IMR-90 (cell line): ENCODE data around the gene FBXL13.
"Not testable (repeated sequence)": the region's sequence is repeated elsewhere in the genome, so short reads cannot be mapped to it uniquely, and the experiment has no call there.

Source experiments
- POLR2A ChIP-seq: IDR thresholded peaks from 2 replicates; pipeline ENCODE4 v1.6.1; 2012; ENCODE audit warnings: mild to moderate bottlenecking, low read depth, low read length
- SMC3 ChIP-seq: fragments of 150-350 bp; IDR thresholded peaks from 2 replicates; pipeline ENCODE4 v1.6.1; 2016; ENCODE audit warnings: low read depth, mild to moderate bottlenecking, antibody characterized with exemption, low read length, moderate library complexity
- TF ChIP-seq, protein P1 (sequence below): fragments of 150-350 bp; IDR thresholded peaks from 2 replicates; pipeline ENCODE4 v1.6.1; 2016; ENCODE audit warnings: low read depth, mild to moderate bottlenecking, low read length, moderate library complexity, borderline replicate concordance
- TF ChIP-seq, protein P2 (sequence below): conservative IDR thresholded peaks from 2 replicates; pipeline ENCODE4 v1.5.1; 2012; ENCODE audit warnings: mild to moderate bottlenecking, low read depth, low read length, improper control_type of control experiment

DNA sequence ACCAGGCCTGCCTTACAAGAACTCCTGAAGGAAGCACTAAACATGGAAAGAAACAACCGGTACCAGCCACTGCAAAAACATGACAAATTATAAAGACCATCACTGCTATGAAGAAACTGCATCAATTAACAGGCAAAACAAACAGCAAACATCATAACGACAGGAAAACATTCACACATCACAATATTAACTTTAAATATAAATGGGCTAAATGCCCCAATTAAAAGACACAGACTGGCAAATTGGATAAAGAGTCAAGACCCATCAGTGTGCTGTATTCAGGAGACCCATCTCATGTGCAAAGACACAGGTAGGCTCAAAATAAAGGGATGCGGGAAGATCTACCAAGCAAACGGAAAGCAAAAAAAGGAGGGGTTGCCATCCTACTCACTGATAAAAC is 120.2 kb downstream of the FBXL13 start:
- TF ChIP-seq, protein P1, sequence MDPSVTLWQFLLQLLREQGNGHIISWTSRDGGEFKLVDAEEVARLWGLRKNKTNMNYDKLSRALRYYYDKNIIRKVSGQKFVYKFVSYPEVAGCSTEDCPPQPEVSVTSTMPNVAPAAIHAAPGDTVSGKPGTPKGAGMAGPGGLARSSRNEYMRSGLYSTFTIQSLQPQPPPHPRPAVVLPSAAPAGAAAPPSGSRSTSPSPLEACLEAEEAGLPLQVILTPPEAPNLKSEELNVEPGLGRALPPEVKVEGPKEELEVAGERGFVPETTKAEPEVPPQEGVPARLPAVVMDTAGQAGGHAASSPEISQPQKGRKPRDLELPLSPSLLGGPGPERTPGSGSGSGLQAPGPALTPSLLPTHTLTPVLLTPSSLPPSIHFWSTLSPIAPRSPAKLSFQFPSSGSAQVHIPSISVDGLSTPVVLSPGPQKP: not testable (repeated sequence)
- TF ChIP-seq, protein P2, sequence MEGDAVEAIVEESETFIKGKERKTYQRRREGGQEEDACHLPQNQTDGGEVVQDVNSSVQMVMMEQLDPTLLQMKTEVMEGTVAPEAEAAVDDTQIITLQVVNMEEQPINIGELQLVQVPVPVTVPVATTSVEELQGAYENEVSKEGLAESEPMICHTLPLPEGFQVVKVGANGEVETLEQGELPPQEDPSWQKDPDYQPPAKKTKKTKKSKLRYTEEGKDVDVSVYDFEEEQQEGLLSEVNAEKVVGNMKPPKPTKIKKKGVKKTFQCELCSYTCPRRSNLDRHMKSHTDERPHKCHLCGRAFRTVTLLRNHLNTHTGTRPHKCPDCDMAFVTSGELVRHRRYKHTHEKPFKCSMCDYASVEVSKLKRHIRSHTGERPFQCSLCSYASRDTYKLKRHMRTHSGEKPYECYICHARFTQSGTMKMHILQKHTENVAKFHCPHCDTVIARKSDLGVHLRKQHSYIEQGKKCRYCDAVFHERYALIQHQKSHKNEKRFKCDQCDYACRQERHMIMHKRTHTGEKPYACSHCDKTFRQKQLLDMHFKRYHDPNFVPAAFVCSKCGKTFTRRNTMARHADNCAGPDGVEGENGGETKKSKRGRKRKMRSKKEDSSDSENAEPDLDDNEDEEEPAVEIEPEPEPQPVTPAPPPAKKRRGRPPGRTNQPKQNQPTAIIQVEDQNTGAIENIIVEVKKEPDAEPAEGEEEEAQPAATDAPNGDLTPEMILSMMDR: not testable (repeated sequence)
- TF ChIP-seq POLR2A, SMC3: not testable (repeated sequence)
